WTC11 (cell line): ENCODE results near the gene DNAJC3. TPM values are rescaled to one million over a fixed set of nuclear protein-coding genes. Genes with fewer than 3 reads are reported as not detected.
A peak's percentile ranks its signal among the peaks of the same experiment; 100 is the strongest.

ENCODE experiments used
- ATAC-seq: fragments of 200-7000 bp; cut with Tn5 transposase; 2 replicates; pipeline ENCODE4 v1.10.0; 2021; ENCODE audit warnings: mild to moderate bottlenecking, moderate library complexity
- CTCF ChIA-PET: fragments of 300-600 bp; sonication (Branson Sonifier 250); formaldehyde crosslinking; loops from one replicate; lab custom pipeline; 2021; ENCODE audit warnings: antibody characterized with exemption; lab: Charles Lee
- POLR2A ChIA-PET: fragments of 350-600 bp; sonication (Branson Sonifier 250); formaldehyde crosslinking; loops from one replicate; lab custom pipeline; 2021; ENCODE audit warnings: antibody characterized with exemption; lab: Charles Lee
- DNase-seq: peaks from one replicate; pipeline ENCODE4 v3.0.0; 2021; ENCODE audit warnings: low spot score
- H3K27ac Mint-ChIP-seq: 2 replicates; pipeline ENCODE4 v1.8.0; 2021; ENCODE audit warnings: mixed read lengths
- H3K27me3 Mint-ChIP-seq: 2 replicates; pipeline ENCODE4 v1.8.0; 2021; ENCODE audit warnings: low read depth, mild to moderate bottlenecking, moderate library complexity, mixed read lengths
- H3K36me3 Mint-ChIP-seq: 2 replicates; pipeline ENCODE4 v1.8.0; 2021; ENCODE audit warnings: mixed read lengths
- H3K4me1 Mint-ChIP-seq: 2 replicates; pipeline ENCODE4 v1.8.0; 2022; ENCODE audit warnings: mixed read lengths
- H3K4me3 Mint-ChIP-seq: 2 replicates; pipeline ENCODE4 v1.8.0; 2021; ENCODE audit warnings: mild to moderate bottlenecking, moderate library complexity, mixed read lengths
- H3K9me3 Mint-ChIP-seq: 2 replicates; pipeline ENCODE4 v1.8.0; 2021; ENCODE audit warnings: mixed read lengths
- ATF1 ChIP-seq: sonication (generic); formaldehyde crosslinking; IDR thresholded peaks from 2 replicates; pipeline ENCODE4 v1.8.1; 2023; ENCODE audit warnings: mild to moderate bottlenecking, moderate library complexity, missing genetic modification reagents
- CBFB ChIP-seq: sonication (generic); formaldehyde crosslinking; IDR thresholded peaks from 2 replicates; pipeline ENCODE4 v1.8.1; 2022; ENCODE audit warnings: mild to moderate bottlenecking, low read depth, missing genetic modification reagents
- ELF4 ChIP-seq: sonication (generic); formaldehyde crosslinking; IDR thresholded peaks from 2 replicates; pipeline ENCODE4 v1.8.1; 2022; ENCODE audit warnings: low read depth, mild to moderate bottlenecking, moderate library complexity, missing genetic modification reagents
- EMX1 ChIP-seq: fragments of 250-450 bp; sonication (Bioruptor Pico); IDR thresholded peaks from 2 replicates; pipeline ENCODE4 v1.8.0; 2021; ENCODE audit warnings: mild to moderate bottlenecking
- FOXP1 ChIP-seq: sonication (generic); formaldehyde crosslinking; IDR thresholded peaks from 2 replicates; pipeline ENCODE4 v1.8.0; 2022; ENCODE audit warnings: missing genetic modification reagents, mild to moderate bottlenecking, moderate library complexity, borderline replicate concordance
- MXD4 ChIP-seq: fragments of 250-450 bp; sonication (Bioruptor Pico); IDR thresholded peaks from 2 replicates; pipeline ENCODE4 v1.8.0; 2021; ENCODE audit warnings: mild to moderate bottlenecking, moderate library complexity, borderline replicate concordance
- NFYB ChIP-seq: sonication (generic); formaldehyde crosslinking; conservative IDR thresholded peaks from 2 replicates; pipeline ENCODE4 v1.8.0; 2022; ENCODE audit warnings: low read depth, missing genetic modification reagents
- PRRX2 ChIP-seq: fragments of 250-450 bp; sonication (Bioruptor Pico); IDR thresholded peaks from 2 replicates; pipeline ENCODE4 v1.8.0; 2021; ENCODE audit warnings: mild to moderate bottlenecking
- RELA ChIP-seq: sonication (generic); formaldehyde crosslinking; IDR thresholded peaks from 2 replicates; pipeline ENCODE4 v1.8.1; 2022; ENCODE audit warnings: missing genetic modification reagents, mild to moderate bottlenecking, borderline replicate concordance
- TP53 ChIP-seq: sonication (generic); formaldehyde crosslinking; IDR thresholded peaks from 2 replicates; pipeline ENCODE4 v1.8.1; 2023; ENCODE audit warnings: mild to moderate bottlenecking, missing genetic modification reagents
- ZBTB21 ChIP-seq: sonication (generic); formaldehyde crosslinking; IDR thresholded peaks from 2 replicates; pipeline ENCODE4 v1.8.1; 2023; ENCODE audit warnings: mild to moderate bottlenecking, missing genetic modification reagents, borderline replicate concordance
- ZNF121 ChIP-seq: sonication (generic); formaldehyde crosslinking; IDR thresholded peaks from 2 replicates; pipeline ENCODE4 v1.8.0; 2023; ENCODE audit warnings: missing genetic modification reagents
- ZNF219 ChIP-seq: sonication (generic); formaldehyde crosslinking; IDR thresholded peaks from 2 replicates; pipeline ENCODE4 v1.8.0; 2023; ENCODE audit warnings: missing genetic modification reagents, mild to moderate bottlenecking, borderline replicate concordance
- ZNF263 ChIP-seq: sonication (generic); formaldehyde crosslinking; IDR thresholded peaks from 2 replicates; pipeline ENCODE4 v1.8.1; 2022; ENCODE audit warnings: low read depth, mild to moderate bottlenecking, moderate library complexity, missing genetic modification reagents
- total RNA-seq: library from RNA; stranded (reverse); gene quantifications from 3 replicates; pipeline ENCODE4 v1.2.3, GENCODE V29; 2021
- TF ChIP-seq, protein P1 (sequence below): sonication (generic); formaldehyde crosslinking; IDR thresholded peaks from 2 replicates; pipeline ENCODE4 v1.8.0; 2022; ENCODE audit warnings: mild to moderate bottlenecking, missing genetic modification reagents
- TF ChIP-seq, protein P2 (sequence below): fragments of 200-600 bp; IDR thresholded peaks from 2 replicates; pipeline ENCODE4 v1.8.0; 2022; ENCODE audit warnings: antibody characterized with exemption
- TF ChIP-seq, protein P3 (sequence below): fragments of 250-450 bp; sonication (Bioruptor Pico); IDR thresholded peaks from 2 replicates; pipeline ENCODE4 v1.9.0; 2021; ENCODE audit warnings: mild to moderate bottlenecking
- TF ChIP-seq, protein P4 (sequence below): sonication (generic); formaldehyde crosslinking; IDR thresholded peaks from 2 replicates; pipeline ENCODE4 v1.8.1; 2022; ENCODE audit warnings: low read depth, mild to moderate bottlenecking, moderate library complexity, missing genetic modification reagents, borderline replicate concordance
- TF ChIP-seq, protein P5 (sequence below): sonication (generic); formaldehyde crosslinking; IDR thresholded peaks from 2 replicates; pipeline ENCODE4 v1.8.1; 2023; ENCODE audit warnings: mild to moderate bottlenecking, missing genetic modification reagents
- TF ChIP-seq, protein P6 (sequence below): fragments of 250-450 bp; sonication (Bioruptor Pico); IDR thresholded peaks from 2 replicates; pipeline ENCODE4 v1.9.0; 2021; ENCODE audit warnings: mild to moderate bottlenecking, borderline replicate concordance

Gene DNAJC3
- total RNA-seq, 1 experiment from 2014 or later: 20.0 TPM

DNA sequence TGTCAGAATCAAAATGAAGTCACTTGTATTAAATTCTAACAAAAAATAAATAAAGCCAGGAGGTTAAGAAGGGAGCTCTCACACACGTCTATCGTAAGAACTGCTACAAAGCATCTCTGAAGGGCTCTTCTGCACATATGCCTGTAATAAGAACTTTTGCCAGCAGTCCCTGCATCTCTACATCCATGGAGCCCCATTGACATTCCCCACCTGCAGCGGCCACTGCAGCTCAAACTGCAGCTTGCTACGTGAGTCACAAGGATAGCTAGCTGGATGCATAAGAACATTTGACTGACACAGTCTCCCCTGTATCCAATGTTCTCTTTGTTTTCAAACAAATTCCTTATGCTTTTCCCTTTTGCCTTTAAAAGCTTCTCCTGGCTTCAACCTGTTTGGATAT, 68.3 kb downstream of the DNAJC3 start:
- CTCF ChIA-PET: interaction anchor here (1.0 to 1.1 kb wide), 3 partner anchors 16 to 121 kb away, joined by 3 to 4 read pairs (median 3); partner anchors contain the start of gene DZIP1
- Mint-ChIP-seq H3K4me3 (no peak overlapping the region), H3K27me3 (no peaks in the 10 kb centered on the region), H3K36me3 (peaks cover 5% of the 10 kb centered on the region; the same call in 1 of the 2 replicates), H3K27ac (no peak overlapping the region), H3K9me3 (peaks cover 10% of the 10 kb centered on the region), H3K4me1 (peaks cover 25% of the 10 kb centered on the region)
- POLR2A ChIA-PET: no interaction called here
- no peak for DNase-seq
- peak; percentile 65 for ATAC-seq
- TF ChIP-seq, protein P1, sequence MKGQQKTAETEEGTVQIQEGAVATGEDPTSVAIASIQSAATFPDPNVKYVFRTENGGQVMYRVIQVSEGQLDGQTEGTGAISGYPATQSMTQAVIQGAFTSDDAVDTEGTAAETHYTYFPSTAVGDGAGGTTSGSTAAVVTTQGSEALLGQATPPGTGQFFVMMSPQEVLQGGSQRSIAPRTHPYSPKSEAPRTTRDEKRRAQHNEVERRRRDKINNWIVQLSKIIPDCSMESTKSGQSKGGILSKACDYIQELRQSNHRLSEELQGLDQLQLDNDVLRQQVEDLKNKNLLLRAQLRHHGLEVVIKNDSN (CRISPR knock-in tag): no peak
- TF ChIP-seq MXD4 (CRISPR knock-in tag) (no peak), ATF1 (CRISPR knock-in tag) (no peak), PRRX2 (CRISPR knock-in tag) (no peak)

DNA sequence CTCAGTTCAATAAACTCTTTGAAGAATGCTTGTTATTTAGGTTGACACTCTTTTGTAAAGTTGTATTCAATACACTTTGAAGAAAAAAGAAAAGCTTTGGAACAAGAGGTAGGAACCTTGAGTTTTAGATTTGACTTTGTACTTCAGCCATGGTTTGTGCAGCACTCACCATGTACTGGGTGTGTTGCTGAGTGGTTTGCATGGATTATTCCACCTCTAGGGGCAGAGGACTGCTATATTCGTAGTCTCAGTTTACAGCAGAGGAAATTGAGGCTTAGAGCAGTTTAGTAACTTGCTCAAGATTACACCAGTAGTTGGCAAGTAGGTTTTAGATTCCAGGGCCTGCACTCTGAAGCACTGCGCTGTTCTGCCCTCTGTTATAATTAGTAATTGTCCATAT, 68.8 kb downstream of the DNAJC3 start:
- ChIA-PET CTCF (interaction anchor here (1.1 kb wide), 2 partner anchors 16 to 101 kb away, joined by 3 to 4 read pairs; partner anchors contain the start of gene DZIP1), POLR2A (no interaction called here)
- Mint-ChIP-seq H3K36me3 (peaks cover 4% of the 10 kb centered on the region; the same call in 1 of the 2 replicates), H3K9me3 (peaks cover 9% of the 10 kb centered on the region), H3K4me3 (no peak overlapping the region), H3K27ac (no peak overlapping the region), H3K27me3 (no peaks in the 10 kb centered on the region), H3K4me1 (peaks cover 24% of the 10 kb centered on the region)
- DNase-seq: no peak
- peak; percentile 82 for ATAC-seq
- TF ChIP-seq ELF4 (CRISPR knock-in tag): no peak
- TF ChIP-seq, protein P2, sequence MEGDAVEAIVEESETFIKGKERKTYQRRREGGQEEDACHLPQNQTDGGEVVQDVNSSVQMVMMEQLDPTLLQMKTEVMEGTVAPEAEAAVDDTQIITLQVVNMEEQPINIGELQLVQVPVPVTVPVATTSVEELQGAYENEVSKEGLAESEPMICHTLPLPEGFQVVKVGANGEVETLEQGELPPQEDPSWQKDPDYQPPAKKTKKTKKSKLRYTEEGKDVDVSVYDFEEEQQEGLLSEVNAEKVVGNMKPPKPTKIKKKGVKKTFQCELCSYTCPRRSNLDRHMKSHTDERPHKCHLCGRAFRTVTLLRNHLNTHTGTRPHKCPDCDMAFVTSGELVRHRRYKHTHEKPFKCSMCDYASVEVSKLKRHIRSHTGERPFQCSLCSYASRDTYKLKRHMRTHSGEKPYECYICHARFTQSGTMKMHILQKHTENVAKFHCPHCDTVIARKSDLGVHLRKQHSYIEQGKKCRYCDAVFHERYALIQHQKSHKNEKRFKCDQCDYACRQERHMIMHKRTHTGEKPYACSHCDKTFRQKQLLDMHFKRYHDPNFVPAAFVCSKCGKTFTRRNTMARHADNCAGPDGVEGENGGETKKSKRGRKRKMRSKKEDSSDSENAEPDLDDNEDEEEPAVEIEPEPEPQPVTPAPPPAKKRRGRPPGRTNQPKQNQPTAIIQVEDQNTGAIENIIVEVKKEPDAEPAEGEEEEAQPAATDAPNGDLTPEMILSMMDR: no peak
- TF ChIP-seq ZBTB21 (CRISPR knock-in tag): no peak
- no peak for TF ChIP-seq FOXP1
- TF ChIP-seq, protein P3, sequence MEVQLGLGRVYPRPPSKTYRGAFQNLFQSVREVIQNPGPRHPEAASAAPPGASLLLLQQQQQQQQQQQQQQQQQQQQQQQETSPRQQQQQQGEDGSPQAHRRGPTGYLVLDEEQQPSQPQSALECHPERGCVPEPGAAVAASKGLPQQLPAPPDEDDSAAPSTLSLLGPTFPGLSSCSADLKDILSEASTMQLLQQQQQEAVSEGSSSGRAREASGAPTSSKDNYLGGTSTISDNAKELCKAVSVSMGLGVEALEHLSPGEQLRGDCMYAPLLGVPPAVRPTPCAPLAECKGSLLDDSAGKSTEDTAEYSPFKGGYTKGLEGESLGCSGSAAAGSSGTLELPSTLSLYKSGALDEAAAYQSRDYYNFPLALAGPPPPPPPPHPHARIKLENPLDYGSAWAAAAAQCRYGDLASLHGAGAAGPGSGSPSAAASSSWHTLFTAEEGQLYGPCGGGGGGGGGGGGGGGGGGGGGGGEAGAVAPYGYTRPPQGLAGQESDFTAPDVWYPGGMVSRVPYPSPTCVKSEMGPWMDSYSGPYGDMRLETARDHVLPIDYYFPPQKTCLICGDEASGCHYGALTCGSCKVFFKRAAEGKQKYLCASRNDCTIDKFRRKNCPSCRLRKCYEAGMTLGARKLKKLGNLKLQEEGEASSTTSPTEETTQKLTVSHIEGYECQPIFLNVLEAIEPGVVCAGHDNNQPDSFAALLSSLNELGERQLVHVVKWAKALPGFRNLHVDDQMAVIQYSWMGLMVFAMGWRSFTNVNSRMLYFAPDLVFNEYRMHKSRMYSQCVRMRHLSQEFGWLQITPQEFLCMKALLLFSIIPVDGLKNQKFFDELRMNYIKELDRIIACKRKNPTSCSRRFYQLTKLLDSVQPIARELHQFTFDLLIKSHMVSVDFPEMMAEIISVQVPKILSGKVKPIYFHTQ (CRISPR knock-in tag): no peak
- no peak for TF ChIP-seq ZNF121 (CRISPR knock-in tag)
- TF ChIP-seq, protein P4, sequence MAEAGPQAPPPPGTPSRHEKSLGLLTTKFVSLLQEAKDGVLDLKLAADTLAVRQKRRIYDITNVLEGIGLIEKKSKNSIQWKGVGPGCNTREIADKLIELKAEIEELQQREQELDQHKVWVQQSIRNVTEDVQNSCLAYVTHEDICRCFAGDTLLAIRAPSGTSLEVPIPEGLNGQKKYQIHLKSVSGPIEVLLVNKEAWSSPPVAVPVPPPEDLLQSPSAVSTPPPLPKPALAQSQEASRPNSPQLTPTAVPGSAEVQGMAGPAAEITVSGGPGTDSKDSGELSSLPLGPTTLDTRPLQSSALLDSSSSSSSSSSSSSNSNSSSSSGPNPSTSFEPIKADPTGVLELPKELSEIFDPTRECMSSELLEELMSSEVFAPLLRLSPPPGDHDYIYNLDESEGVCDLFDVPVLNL (CRISPR knock-in tag): no peak
- TF ChIP-seq TP53 (CRISPR knock-in tag): no peak
- TF ChIP-seq, all 79 proteins: peak for 0

DNA sequence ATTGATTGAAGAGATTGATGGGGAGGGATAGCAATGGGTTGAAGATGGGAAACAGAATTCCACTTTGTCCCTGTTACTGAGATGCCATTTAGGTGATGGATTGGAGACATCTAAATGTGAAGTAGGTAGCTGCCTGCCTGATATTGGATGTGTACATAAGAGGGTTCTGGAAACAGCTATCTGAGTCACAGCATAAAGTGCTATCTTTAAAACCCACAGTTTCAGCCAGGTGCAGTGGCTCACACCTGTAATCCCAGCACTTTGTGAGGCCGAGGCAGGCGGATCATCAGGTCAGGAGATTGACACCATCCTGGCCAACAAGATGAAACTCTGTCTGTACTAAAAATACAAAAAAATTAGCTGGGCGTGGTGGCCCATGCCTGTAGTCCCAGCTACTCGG, 72.6 kb downstream of the DNAJC3 start:
- no peaks in the 10 kb centered on the region for H3K27me3 Mint-ChIP-seq
- ATAC-seq: no peak
- H3K9me3 Mint-ChIP-seq: no peaks in the 10 kb centered on the region
- no peak overlapping the region for H3K4me3 Mint-ChIP-seq
- no peak overlapping the region for H3K27ac Mint-ChIP-seq
- POLR2A ChIA-PET: no interaction called here
- no peaks in the 10 kb centered on the region for H3K36me3 Mint-ChIP-seq
- peaks cover 18% of the 10 kb centered on the region for H3K4me1 Mint-ChIP-seq
- CTCF ChIA-PET: no interaction called here
- DNase-seq: no peak
- TF ChIP-seq, protein P5, sequence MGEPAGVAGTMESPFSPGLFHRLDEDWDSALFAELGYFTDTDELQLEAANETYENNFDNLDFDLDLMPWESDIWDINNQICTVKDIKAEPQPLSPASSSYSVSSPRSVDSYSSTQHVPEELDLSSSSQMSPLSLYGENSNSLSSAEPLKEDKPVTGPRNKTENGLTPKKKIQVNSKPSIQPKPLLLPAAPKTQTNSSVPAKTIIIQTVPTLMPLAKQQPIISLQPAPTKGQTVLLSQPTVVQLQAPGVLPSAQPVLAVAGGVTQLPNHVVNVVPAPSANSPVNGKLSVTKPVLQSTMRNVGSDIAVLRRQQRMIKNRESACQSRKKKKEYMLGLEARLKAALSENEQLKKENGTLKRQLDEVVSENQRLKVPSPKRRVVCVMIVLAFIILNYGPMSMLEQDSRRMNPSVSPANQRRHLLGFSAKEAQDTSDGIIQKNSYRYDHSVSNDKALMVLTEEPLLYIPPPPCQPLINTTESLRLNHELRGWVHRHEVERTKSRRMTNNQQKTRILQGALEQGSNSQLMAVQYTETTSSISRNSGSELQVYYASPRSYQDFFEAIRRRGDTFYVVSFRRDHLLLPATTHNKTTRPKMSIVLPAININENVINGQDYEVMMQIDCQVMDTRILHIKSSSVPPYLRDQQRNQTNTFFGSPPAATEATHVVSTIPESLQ (CRISPR knock-in tag): no peak
- TF ChIP-seq ZNF263 (CRISPR knock-in tag) (no peak), EMX1 (CRISPR knock-in tag) (no peak), ZNF219 (no peak), CBFB (CRISPR knock-in tag) (no peak), RELA (CRISPR knock-in tag) (no peak), NFYB (CRISPR knock-in tag) (no peak)
- TF ChIP-seq, protein P6, sequence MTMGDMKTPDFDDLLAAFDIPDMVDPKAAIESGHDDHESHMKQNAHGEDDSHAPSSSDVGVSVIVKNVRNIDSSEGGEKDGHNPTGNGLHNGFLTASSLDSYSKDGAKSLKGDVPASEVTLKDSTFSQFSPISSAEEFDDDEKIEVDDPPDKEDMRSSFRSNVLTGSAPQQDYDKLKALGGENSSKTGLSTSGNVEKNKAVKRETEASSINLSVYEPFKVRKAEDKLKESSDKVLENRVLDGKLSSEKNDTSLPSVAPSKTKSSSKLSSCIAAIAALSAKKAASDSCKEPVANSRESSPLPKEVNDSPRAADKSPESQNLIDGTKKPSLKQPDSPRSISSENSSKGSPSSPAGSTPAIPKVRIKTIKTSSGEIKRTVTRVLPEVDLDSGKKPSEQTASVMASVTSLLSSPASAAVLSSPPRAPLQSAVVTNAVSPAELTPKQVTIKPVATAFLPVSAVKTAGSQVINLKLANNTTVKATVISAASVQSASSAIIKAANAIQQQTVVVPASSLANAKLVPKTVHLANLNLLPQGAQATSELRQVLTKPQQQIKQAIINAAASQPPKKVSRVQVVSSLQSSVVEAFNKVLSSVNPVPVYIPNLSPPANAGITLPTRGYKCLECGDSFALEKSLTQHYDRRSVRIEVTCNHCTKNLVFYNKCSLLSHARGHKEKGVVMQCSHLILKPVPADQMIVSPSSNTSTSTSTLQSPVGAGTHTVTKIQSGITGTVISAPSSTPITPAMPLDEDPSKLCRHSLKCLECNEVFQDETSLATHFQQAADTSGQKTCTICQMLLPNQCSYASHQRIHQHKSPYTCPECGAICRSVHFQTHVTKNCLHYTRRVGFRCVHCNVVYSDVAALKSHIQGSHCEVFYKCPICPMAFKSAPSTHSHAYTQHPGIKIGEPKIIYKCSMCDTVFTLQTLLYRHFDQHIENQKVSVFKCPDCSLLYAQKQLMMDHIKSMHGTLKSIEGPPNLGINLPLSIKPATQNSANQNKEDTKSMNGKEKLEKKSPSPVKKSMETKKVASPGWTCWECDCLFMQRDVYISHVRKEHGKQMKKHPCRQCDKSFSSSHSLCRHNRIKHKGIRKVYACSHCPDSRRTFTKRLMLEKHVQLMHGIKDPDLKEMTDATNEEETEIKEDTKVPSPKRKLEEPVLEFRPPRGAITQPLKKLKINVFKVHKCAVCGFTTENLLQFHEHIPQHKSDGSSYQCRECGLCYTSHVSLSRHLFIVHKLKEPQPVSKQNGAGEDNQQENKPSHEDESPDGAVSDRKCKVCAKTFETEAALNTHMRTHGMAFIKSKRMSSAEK (CRISPR knock-in tag): no peak
